Activated T-cell treated with anti-CD3 and anti-CD28 coated beads, Interleukin-2, amount 50 U/mL, for 72 hours (primary cell): ENCODE results near the gene ZDHHC1. TPM values are rescaled to one million over a fixed set of nuclear protein-coding genes. Genes with fewer than 3 reads are reported as not detected.

Experiments
- ATAC-seq, 2 donors: fragments of 150-1000 bp; cut with Tn5 transposase; replicated peaks in 1 of 2; 2 replicates each; pipeline ENCODE4 v1.10.0; 2021; ENCODE audit warnings: moderate library complexity in 2 of 2, mild to moderate bottlenecking in 1 of 2
- DNase-seq, 2 donors: peaks; one replicate each; pipeline ENCODE4 v3.0.0; 2021 to 2022; ENCODE audit warnings: mixed read lengths in 1 of 2
- H3K27ac Mint-ChIP-seq: one replicate; pipeline ENCODE4 v1.8.0; 2022; ENCODE audit warnings: mild to moderate bottlenecking, moderate library complexity, mixed read lengths
- H3K27me3 Mint-ChIP-seq: one replicate; pipeline ENCODE4 v1.8.0; 2022; ENCODE audit warnings: low read depth, mixed read lengths
- H3K36me3 Mint-ChIP-seq, 2 donors: one replicate each; pipeline ENCODE4 v1.8.0; 2022; ENCODE audit warnings: mixed read lengths in 2 of 2, mild to moderate bottlenecking in 1 of 2; ENCODE audit not compliant: insufficient read depth in 2 of 2
- H3K4me1 Mint-ChIP-seq: one replicate; pipeline ENCODE4 v1.8.0; 2022; ENCODE audit warnings: low read depth, mixed read lengths
- H3K4me3 Mint-ChIP-seq, 2 donors: one replicate each; pipeline ENCODE4 v1.8.0; 2022; ENCODE audit warnings: mild to moderate bottlenecking in 2 of 2, mixed read lengths in 2 of 2, moderate library complexity in 2 of 2
- H3K9me3 Mint-ChIP-seq, 2 donors: one replicate each; pipeline ENCODE4 v1.8.0; 2022; ENCODE audit warnings: mixed read lengths in 2 of 2
- total RNA-seq, 2 donors: library from RNA; stranded (reverse); gene quantifications; one replicate each; pipeline ENCODE4 v1.2.3, GENCODE V29; 2022

The ZDHHC1 gene
- total RNA-seq, 2 donors from 2014 or later = 1.9 to 2.1 TPM

- Mint-ChIP-seq H3K4me1 (no peaks in the 10 kb centered on the region), H3K9me3 (no peaks in the 10 kb centered on the region), H3K4me3 (no peak overlapping the region), H3K36me3 (no peaks in the 10 kb centered on the region), H3K27me3 (peaks cover 8% of the 10 kb centered on the region), H3K27ac (no peak overlapping the region)
- DNase-seq (no peak), ATAC-seq (no peak)
Observed at GRCh38 chr16:67407176-67407787, 9.0 kb downstream of the ZDHHC1 start.

GRCh38 chr16:67406111-67406971 lies 9.9 kb downstream of the ZDHHC1 start:
- Mint-ChIP-seq H3K4me3 (no peak overlapping the region), H3K27ac (no peak overlapping the region), H3K36me3 (no peaks in the 10 kb centered on the region), H3K9me3 (no peaks in the 10 kb centered on the region), H3K27me3 (peaks cover 16% of the 10 kb centered on the region), H3K4me1 (no peaks in the 10 kb centered on the region)
- no peak for DNase-seq
- no peak for ATAC-seq

- Mint-ChIP-seq H3K9me3 (no peaks in the 10 kb centered on the region), H3K36me3 (no peaks in the 10 kb centered on the region), H3K27me3 (peaks cover 9% of the 10 kb centered on the region), H3K4me3 (no peak overlapping the region), H3K4me1 (no peaks in the 10 kb centered on the region), H3K27ac (no peak overlapping the region)
- DNase-seq (no peak), ATAC-seq (no peak)
Observed at GRCh38 chr16:67405336-67405735, 10.9 kb downstream of the ZDHHC1 start.

- H3K27me3 Mint-ChIP-seq = peaks cover 9% of the 10 kb centered on the region
- no peaks in the 10 kb centered on the region for H3K4me1 Mint-ChIP-seq
- H3K36me3 Mint-ChIP-seq = no peaks in the 10 kb centered on the region
- H3K27ac Mint-ChIP-seq = no peak overlapping the region
- no peaks in the 10 kb centered on the region for H3K9me3 Mint-ChIP-seq
- no peak for ATAC-seq
- H3K4me3 Mint-ChIP-seq = no peak overlapping the region
- no peak for DNase-seq
Observed at GRCh38 chr16:67404740-67405226, 11.5 kb downstream of the ZDHHC1 start.

GRCh38 chr16:67403976-67404555 lies 12.2 kb downstream of the ZDHHC1 start:
- H3K36me3 Mint-ChIP-seq = no peaks in the 10 kb centered on the region
- DNase-seq = no peak
- H3K4me3 Mint-ChIP-seq = no peak overlapping the region
- H3K4me1 Mint-ChIP-seq = no peaks in the 10 kb centered on the region
- no peak for ATAC-seq
- peaks cover 9% of the 10 kb centered on the region for H3K27me3 Mint-ChIP-seq
- H3K9me3 Mint-ChIP-seq = no peaks in the 10 kb centered on the region
- H3K27ac Mint-ChIP-seq = no peak overlapping the region

- DNase-seq (no peak), ATAC-seq (no peak)
- H3K36me3 Mint-ChIP-seq = no peaks in the 10 kb centered on the region
- no peaks in the 10 kb centered on the region for H3K4me1 Mint-ChIP-seq
- no peak overlapping the region for H3K4me3 Mint-ChIP-seq
- peaks cover 9% of the 10 kb centered on the region for H3K27me3 Mint-ChIP-seq
- no peak overlapping the region for H3K27ac Mint-ChIP-seq
- H3K9me3 Mint-ChIP-seq = no peaks in the 10 kb centered on the region
Observed at GRCh38 chr16:67400901-67401300, 15.4 kb downstream of the ZDHHC1 start.

GRCh38 chr16:67399749-67400704 lies 16.2 kb downstream of the ZDHHC1 start:
- no peaks in the 10 kb centered on the region for H3K9me3 Mint-ChIP-seq
- H3K27me3 Mint-ChIP-seq = peaks cover 17% of the 10 kb centered on the region
- H3K4me1 Mint-ChIP-seq = peaks cover 5% of the 10 kb centered on the region
- ATAC-seq = no peak
- no peak overlapping the region for H3K27ac Mint-ChIP-seq
- no peaks in the 10 kb centered on the region for H3K36me3 Mint-ChIP-seq
- DNase-seq = no peak
- H3K4me3 Mint-ChIP-seq = no peak overlapping the region

GRCh38 chr16:67399218-67399733 lies 17.0 kb downstream of the ZDHHC1 start:
- DNase-seq (peak; percentile 61 to 75), ATAC-seq (peak; percentile 85 to 86)
- H3K4me3 Mint-ChIP-seq = no peak overlapping the region
- peaks cover 5% of the 10 kb centered on the region for H3K4me1 Mint-ChIP-seq
- H3K27ac Mint-ChIP-seq = no peak overlapping the region
- peaks cover 20% of the 10 kb centered on the region for H3K27me3 Mint-ChIP-seq
- H3K9me3 Mint-ChIP-seq = no peaks in the 10 kb centered on the region
- H3K36me3 Mint-ChIP-seq = no peaks in the 10 kb centered on the region

GRCh38 chr16:67398546-67399217 lies 17.6 kb downstream of the ZDHHC1 start:
- H3K27ac Mint-ChIP-seq = no peak overlapping the region
- no peak overlapping the region for H3K4me3 Mint-ChIP-seq
- no peak for ATAC-seq
- H3K9me3 Mint-ChIP-seq = no peaks in the 10 kb centered on the region
- H3K27me3 Mint-ChIP-seq = peaks cover 26% of the 10 kb centered on the region
- no peak for DNase-seq
- H3K36me3 Mint-ChIP-seq = no peaks in the 10 kb centered on the region
- H3K4me1 Mint-ChIP-seq = peaks cover 5% of the 10 kb centered on the region

GRCh38 chr16:67397812-67398545 lies 18.3 kb downstream of the ZDHHC1 start:
- Mint-ChIP-seq H3K36me3 (no peaks in the 10 kb centered on the region), H3K9me3 (no peaks in the 10 kb centered on the region), H3K4me1 (peaks cover 5% of the 10 kb centered on the region), H3K27ac (no peak overlapping the region), H3K27me3 (peaks cover 26% of the 10 kb centered on the region), H3K4me3 (no peak overlapping the region)
- ATAC-seq (no peak), DNase-seq (no peak)

GRCh38 chr16:67397036-67397801 lies 19.1 kb downstream of the ZDHHC1 start:
- no peak for DNase-seq
- no peaks in the 10 kb centered on the region for H3K9me3 Mint-ChIP-seq
- peaks cover 5% of the 10 kb centered on the region for H3K4me1 Mint-ChIP-seq
- peaks cover 32% of the 10 kb centered on the region for H3K27me3 Mint-ChIP-seq
- H3K27ac Mint-ChIP-seq = no peak overlapping the region
- no peak for ATAC-seq
- H3K4me3 Mint-ChIP-seq = no peak overlapping the region
- no peaks in the 10 kb centered on the region for H3K36me3 Mint-ChIP-seq
